Breast epithelium (tissue), 4 donors: Measurements from ENCODE around the gene IFTAP. TPM values are rescaled to one million over a fixed set of nuclear protein-coding genes. Genes with fewer than 3 reads are reported as not detected.

Experiments used
- DNase-seq, 2 donors: peaks; one replicate each; pipeline ENCODE4 v3.0.0-alpha.2; 2019; ENCODE audit warnings: low spot score in 2 of 2
- H3K27ac ChIP-seq, 2 donors: fragments of 200-600 bp; sonication (generic) in 1 of 2; one replicate each; pipeline ENCODE4 v1.5.1; 2016 to 2019; ENCODE audit warnings: mild to moderate bottlenecking in 1 of 2
- H3K27me3 ChIP-seq, 2 donors: fragments of 200-600 bp; sonication (generic) in 1 of 2; one replicate each; pipeline versions ENCODE4 v1.5.1 to v1.6.0; 2017 to 2019; ENCODE audit warnings: control low read depth in 1 of 2, mild to moderate bottlenecking in 1 of 2
- H3K36me3 ChIP-seq: fragments of 200-600 bp; one replicate; pipeline ENCODE4 v1.5.1; 2019
- H3K4me1 ChIP-seq, 2 donors: fragments of 200-600 bp; sonication (generic); one replicate each; pipeline ENCODE4 v1.5.1; 2016 to 2019; ENCODE audit warnings: control low read depth in 1 of 2
- H3K4me3 ChIP-seq, 3 donors: fragments of 200-600 bp; sonication (generic); 1 replicate in 2 of 3; 2 replicates in 1 of 3; pipeline ENCODE4 v1.5.1; 2016 to 2019; ENCODE audit warnings: mild to moderate bottlenecking in 3 of 3, moderate library complexity in 2 of 3
- H3K9me3 ChIP-seq, 2 donors: fragments of 200-600 bp; sonication (generic) in 1 of 2; one replicate each; pipeline ENCODE4 v1.5.1; 2016 to 2019; ENCODE audit warnings: control low read depth in 1 of 2
- POLR2A ChIP-seq: fragments of 450-650 bp; IDR thresholded peaks from one replicate; pipeline ENCODE4 v1.6.1; 2016; ENCODE audit warnings: antibody characterized with exemption, mild to moderate bottlenecking, moderate library complexity
- POLR2AphosphoS5 ChIP-seq, 3 donors: sonication (generic); formaldehyde crosslinking; IDR thresholded peaks; one replicate each; pipeline ENCODE4 v1.6.1; 2017; ENCODE audit warnings: antibody characterized with exemption in 3 of 3
- intact Hi-C: fragments of 100-400 bp; cut with DNase I; formaldehyde crosslinking; loops from one replicate; pipeline ENCODE4 v1.15.1; 2023; ENCODE audit warnings: low total_unique reads
- total RNA-seq, 3 donors: library from RNA; depleted of rRNA; stranded (reverse); fragments of >200 nt; gene quantifications; one replicate each; pipeline ENCODE4 v1.1.0, GENCODE V29; 2016
- TF ChIP-seq, protein P1 (sequence below), 3 donors: fragments of 450-650 bp; IDR thresholded peaks; one replicate each; pipeline ENCODE4 v1.5.1; 2016 to 2017; ENCODE audit warnings: antibody characterized with exemption in 3 of 3, mild to moderate bottlenecking in 3 of 3, moderate library complexity in 3 of 3

The IFTAP gene
- total RNA-seq, 3 donors from 2014 or later = 14.7 to 26.6 (median 25.3) TPM

DNA sequence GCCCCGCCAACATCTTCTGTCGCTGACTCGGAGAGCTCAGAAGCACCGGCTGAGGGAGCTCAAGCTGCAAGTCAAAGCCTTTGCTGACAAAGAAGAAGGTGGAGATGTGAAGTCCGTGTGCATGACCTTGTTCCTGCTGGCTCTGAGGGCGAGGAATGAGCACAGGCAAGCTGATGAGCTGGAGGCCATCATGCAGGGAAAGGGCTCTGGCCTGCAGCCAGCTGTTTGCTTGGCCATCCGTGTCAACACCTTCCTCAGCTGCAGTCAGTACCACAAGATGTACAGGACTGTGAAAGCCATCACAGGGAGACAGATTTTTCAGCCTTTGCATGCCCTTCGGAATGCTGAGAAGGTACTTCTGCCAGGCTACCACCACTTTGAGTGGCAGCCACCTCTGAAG, 19.8 kb upstream of the IFTAP start:
- H3K36me3 ChIP-seq = no peaks in the 10 kb centered on the region
- DNase-seq = no peak
- H3K4me1 ChIP-seq = no peaks in the 10 kb centered on the region
- TF ChIP-seq POLR2A = no peak
- TF ChIP-seq, protein P1, sequence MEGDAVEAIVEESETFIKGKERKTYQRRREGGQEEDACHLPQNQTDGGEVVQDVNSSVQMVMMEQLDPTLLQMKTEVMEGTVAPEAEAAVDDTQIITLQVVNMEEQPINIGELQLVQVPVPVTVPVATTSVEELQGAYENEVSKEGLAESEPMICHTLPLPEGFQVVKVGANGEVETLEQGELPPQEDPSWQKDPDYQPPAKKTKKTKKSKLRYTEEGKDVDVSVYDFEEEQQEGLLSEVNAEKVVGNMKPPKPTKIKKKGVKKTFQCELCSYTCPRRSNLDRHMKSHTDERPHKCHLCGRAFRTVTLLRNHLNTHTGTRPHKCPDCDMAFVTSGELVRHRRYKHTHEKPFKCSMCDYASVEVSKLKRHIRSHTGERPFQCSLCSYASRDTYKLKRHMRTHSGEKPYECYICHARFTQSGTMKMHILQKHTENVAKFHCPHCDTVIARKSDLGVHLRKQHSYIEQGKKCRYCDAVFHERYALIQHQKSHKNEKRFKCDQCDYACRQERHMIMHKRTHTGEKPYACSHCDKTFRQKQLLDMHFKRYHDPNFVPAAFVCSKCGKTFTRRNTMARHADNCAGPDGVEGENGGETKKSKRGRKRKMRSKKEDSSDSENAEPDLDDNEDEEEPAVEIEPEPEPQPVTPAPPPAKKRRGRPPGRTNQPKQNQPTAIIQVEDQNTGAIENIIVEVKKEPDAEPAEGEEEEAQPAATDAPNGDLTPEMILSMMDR (IDR thresholded peaks at IDR 0.05) = no peak
- TF ChIP-seq POLR2AphosphoS5 (IDR thresholded peaks at IDR 0.05) = no peak
- intact Hi-C loops = no loop called here
- H3K9me3 ChIP-seq = no peaks in the 10 kb centered on the region
- H3K27ac ChIP-seq = no peak overlapping the region
- H3K4me3 ChIP-seq = no peak overlapping the region
- H3K27me3 ChIP-seq = no peaks in the 10 kb centered on the region

DNA sequence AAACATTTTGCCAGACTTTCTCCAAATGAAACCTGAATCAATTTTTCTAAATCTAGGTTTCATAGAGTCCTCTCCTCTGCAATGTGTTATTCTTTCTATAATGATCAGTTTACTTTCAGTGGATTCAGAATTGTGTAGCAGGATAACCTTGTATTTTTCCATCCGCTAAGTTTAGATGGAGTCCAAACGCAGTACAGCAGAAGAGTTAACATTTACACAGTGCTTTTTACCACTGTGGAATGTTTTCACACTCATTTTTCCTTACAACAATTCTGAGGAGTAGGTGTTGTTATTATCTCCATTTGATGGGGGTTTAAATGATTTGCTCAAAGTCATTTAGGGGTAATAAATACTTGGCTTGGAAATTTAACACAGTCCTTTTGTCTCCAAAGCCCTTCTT, 16.9 kb upstream of the IFTAP start:
- Histone ChIP-seq H3K27ac (no peak overlapping the region), H3K27me3 (no peaks in the 10 kb centered on the region), H3K4me3 (no peak overlapping the region), H3K4me1 (no peaks in the 10 kb centered on the region), H3K9me3 (peaks cover 0 to 4% of the 10 kb centered on the region in 2 donors), H3K36me3 (no peaks in the 10 kb centered on the region)
- no peak for TF ChIP-seq POLR2AphosphoS5 (IDR thresholded peaks at IDR 0.05)
- no peak for DNase-seq
- intact Hi-C loops = no loop called here

DNA sequence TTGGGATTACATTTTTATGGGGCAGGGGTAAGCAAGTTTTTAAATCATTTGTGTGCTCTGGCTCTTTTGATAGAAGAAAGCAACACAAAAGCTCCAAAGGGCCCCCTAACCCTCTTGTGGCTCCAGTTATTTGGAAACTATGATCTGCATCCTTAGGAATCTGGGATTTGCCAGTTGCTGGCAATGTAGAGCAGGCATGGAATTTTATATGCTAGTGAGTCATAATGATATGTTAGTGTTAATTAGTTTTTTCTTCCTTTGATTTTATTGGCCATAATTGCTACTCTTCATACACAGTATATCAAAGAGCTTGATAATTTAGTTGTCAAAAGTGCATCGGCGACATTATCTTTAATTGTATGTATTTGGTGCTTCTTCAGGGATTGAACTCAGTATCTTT, 16.4 kb upstream of the IFTAP start:
- Histone ChIP-seq H3K4me1 (no peaks in the 10 kb centered on the region), H3K4me3 (no peak overlapping the region), H3K27me3 (no peaks in the 10 kb centered on the region), H3K9me3 (peaks cover 0 to 4% of the 10 kb centered on the region in 2 donors), H3K27ac (no peak overlapping the region), H3K36me3 (no peaks in the 10 kb centered on the region)
- no peak for DNase-seq
- TF ChIP-seq, protein P1 (IDR thresholded peaks at IDR 0.05) = no peak
- TF ChIP-seq POLR2AphosphoS5 (IDR thresholded peaks at IDR 0.05) = no peak
- no peak for TF ChIP-seq POLR2A
- intact Hi-C loops = no loop called here

DNA sequence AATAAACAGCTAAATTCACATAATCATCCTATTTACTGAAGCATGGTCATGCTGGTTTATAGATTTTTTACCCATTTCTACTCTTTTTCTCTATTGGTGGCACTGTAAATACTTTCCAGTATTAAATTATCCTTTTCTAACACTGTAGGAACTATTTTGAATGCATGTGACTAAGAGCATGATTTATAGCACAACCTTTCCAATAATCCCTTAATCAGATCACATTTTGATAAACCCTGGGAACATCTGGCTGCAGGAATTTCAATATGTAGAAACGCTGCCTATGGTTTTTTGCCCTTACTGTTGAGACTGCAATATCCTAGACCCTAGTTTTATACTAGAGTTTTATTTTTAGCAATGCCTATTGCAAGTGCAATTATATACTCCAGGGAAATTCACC, 15.8 kb upstream of the IFTAP start:
- Histone ChIP-seq H3K9me3 (peaks cover 0 to 4% of the 10 kb centered on the region in 2 donors), H3K4me3 (no peak overlapping the region), H3K27me3 (no peaks in the 10 kb centered on the region), H3K36me3 (no peaks in the 10 kb centered on the region), H3K4me1 (no peaks in the 10 kb centered on the region), H3K27ac (no peak overlapping the region)
- TF ChIP-seq POLR2A (no peak), POLR2AphosphoS5 (IDR thresholded peaks at IDR 0.05) (no peak)
- TF ChIP-seq, protein P1 (IDR thresholded peaks at IDR 0.05) = no peak
- intact Hi-C loops = no loop called here
- DNase-seq = no peak

DNA sequence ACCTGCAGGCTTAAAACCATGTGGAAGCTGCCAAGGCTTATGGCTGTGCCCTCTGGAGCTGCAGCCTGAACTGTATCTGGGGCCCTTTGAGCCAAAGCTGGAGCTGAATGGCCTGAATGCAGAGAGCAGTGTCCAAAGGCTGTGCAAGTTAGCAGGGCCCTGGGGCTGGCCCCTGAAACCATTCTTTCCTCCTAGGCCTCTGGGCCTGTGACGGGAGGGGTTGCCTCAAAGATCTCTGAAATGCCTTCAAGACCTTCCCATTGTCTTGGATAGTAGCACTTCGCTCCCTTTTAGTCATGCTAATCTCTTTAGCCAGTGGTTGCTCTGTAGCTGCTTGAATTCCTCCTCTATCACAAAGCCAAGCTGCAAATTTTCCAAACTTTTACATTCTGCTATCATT, 12.8 kb upstream of the IFTAP start:
- TF ChIP-seq POLR2A (no peak), POLR2AphosphoS5 (IDR thresholded peaks at IDR 0.05) (no peak)
- TF ChIP-seq, protein P1 (IDR thresholded peaks at IDR 0.05) = no peak
- no peaks in the 10 kb centered on the region for H3K36me3 ChIP-seq

DNA sequence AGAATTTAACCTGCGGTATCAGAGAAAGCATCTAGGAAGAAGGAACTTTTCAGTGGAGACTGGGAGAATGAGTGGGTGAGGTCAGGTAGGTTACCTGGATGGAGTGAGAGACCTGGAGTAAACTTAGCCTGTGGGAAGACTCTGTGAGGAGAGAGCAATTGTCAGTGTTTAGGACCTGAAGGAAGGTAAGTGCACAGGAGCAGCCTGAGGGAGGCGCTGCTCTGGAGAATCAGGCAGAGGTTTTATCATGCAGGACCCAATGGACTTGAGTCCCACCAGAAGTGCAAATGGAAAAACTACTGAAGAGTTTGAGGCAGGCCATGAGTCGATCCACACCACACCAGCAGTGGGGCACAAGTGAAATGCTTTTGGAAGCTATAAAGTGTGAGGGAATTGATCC, 10.6 kb upstream of the IFTAP start:
- no peak overlapping the region for H3K4me3 ChIP-seq
- H3K36me3 ChIP-seq = no peaks in the 10 kb centered on the region
- intact Hi-C loops = no loop called here
- H3K27me3 ChIP-seq = peaks cover 0 to 6% of the 10 kb centered on the region in 2 donors
- no peak overlapping the region for H3K27ac ChIP-seq
- DNase-seq = no peak
- no peaks in the 10 kb centered on the region for H3K4me1 ChIP-seq
- TF ChIP-seq POLR2AphosphoS5 (IDR thresholded peaks at IDR 0.05) (no peak), POLR2A (no peak)
- TF ChIP-seq, protein P1 (IDR thresholded peaks at IDR 0.05) = no peak
- H3K9me3 ChIP-seq = peaks cover 0 to 4% of the 10 kb centered on the region in 2 donors

More for the DNA sequence above, 12.8 kb upstream of the IFTAP start:
- Histone ChIP-seq H3K4me3 (no peak overlapping the region), H3K27ac (no peak overlapping the region), H3K9me3 (peaks cover 0 to 4% of the 10 kb centered on the region in 2 donors), H3K4me1 (no peaks in the 10 kb centered on the region), H3K27me3 (no peaks in the 10 kb centered on the region)
- intact Hi-C loops = no loop called here
- no peak for DNase-seq
